Measurements from ENCODE around the gene ERBB4. TPM values are rescaled to one million over a fixed set of nuclear protein-coding genes. Genes with fewer than 3 reads are reported as not detected.
"Not testable (repeated sequence)": the region's sequence is repeated elsewhere in the genome, so short reads cannot be mapped to it uniquely, and the experiment has no call there.

ERBB4 gene
- total RNA-seq, 5 donors from 2014 or later (not counting 1 experiment from before 2014, with no cell fraction given): 0.03 to 0.06 TPM; not detected in 3

DNA sequence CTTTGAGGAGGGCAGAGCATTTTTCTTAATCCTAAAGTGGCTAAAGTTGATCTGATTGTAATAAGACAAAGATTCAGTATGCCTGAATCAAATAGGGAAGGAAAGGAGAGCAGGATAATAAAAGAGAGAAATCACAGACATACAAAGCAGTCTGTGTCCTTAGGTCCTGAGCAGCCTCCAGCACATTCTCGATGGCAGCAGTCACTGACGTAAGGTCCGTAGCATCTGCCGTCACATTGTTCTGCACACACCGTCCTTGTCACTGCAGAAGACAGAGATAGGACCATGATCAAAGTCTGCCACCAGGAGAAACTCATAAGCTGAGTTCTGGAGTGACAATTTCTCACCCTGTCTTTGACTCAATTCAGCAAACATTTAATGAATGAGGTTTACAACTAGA lies 813.7 kb downstream of the ERBB4 start:
- no peaks in the 10 kb centered on the region for H3K36me3 ChIP-seq (ENCODE audit: control insufficient read depth in 2 of 2, extremely low read depth in 1 of 2, insufficient read depth in 1 of 2, low read length in 1 of 2)
- Mint-ChIP-seq H3K27ac (no peak overlapping the region), H3K9me3 (peaks cover 0 to 3% (median 3%) of the 10 kb centered on the region in 3 donors), H3K27me3 (no peaks in the 10 kb centered on the region), H3K4me1 (no peaks in the 10 kb centered on the region), H3K4me3 (no peak overlapping the region), H3K36me3 (no peaks in the 10 kb centered on the region)
- no peaks in the 10 kb centered on the region for H3K27me3 ChIP-seq (replicated peaks in 1 of 2; ENCODE audit: control insufficient read depth in 2 of 2, extremely low read depth in 1 of 2, insufficient read depth in 2 of 2, low read length in 1 of 2)
- no peaks in the 10 kb centered on the region for H3K9me3 ChIP-seq
- no peak overlapping the region for H3K27ac ChIP-seq (ENCODE audit: low read length)
- no peak overlapping the region for H3K4me3 ChIP-seq (ENCODE audit: control insufficient read depth in 1 of 2, extremely low read depth in 1 of 2, low read length in 1 of 2)
- POLR2A ChIA-PET: no interaction called here
- H3K4me1 ChIP-seq (ENCODE audit: control insufficient read depth in 1 of 2, extremely low read depth in 1 of 2, insufficient read depth in 2 of 2, low read length in 2 of 2): no peaks in the 10 kb centered on the region
- CTCF ChIA-PET: no interaction called here
- no peak for DNase-seq
- ATAC-seq (replicated peaks in 1 of 4): no peak
- 85% methylated on average over 5 of the region's 5 CpGs for WGBS (ENCODE audit: insufficient coverage)

DNA sequence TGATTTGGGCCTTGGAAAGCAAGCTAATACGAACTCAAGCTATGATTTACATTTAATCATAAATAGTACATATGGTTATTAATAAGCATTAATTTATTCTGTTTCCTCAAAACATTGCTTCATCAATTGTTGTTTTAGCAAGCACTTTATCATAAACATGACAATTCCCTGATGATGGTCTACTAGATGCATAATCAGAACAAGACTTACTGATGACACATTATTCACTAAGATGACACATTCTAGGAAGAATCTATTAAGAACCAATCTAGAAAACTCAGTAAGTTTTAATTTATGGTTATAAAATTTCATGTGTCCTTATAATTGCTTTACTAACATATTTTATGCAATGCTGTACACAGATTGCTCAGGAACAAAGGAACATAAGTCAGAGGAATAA lies 815.2 kb downstream of the ERBB4 start:
- no peaks in the 10 kb centered on the region for H3K36me3 ChIP-seq (ENCODE audit: control insufficient read depth in 2 of 2, extremely low read depth in 1 of 2, insufficient read depth in 1 of 2, low read length in 1 of 2)
- no peaks in the 10 kb centered on the region for H3K27me3 ChIP-seq (replicated peaks in 1 of 2; ENCODE audit: control insufficient read depth in 2 of 2, extremely low read depth in 1 of 2, insufficient read depth in 2 of 2, low read length in 1 of 2)
- ChIA-PET CTCF (no interaction called here), POLR2A (no interaction called here)
- Mint-ChIP-seq H3K36me3 (no peaks in the 10 kb centered on the region), H3K4me3 (no peak overlapping the region), H3K27ac (no peak overlapping the region), H3K9me3 (peaks cover 0 to 3% (median 3%) of the 10 kb centered on the region in 3 donors), H3K4me1 (no peaks in the 10 kb centered on the region), H3K27me3 (no peaks in the 10 kb centered on the region)
- no peak for DNase-seq
- H3K9me3 ChIP-seq: no peaks in the 10 kb centered on the region
- no peak for ATAC-seq (replicated peaks in 1 of 4)
- H3K4me1 ChIP-seq (ENCODE audit: control insufficient read depth in 1 of 2, extremely low read depth in 1 of 2, insufficient read depth in 2 of 2, low read length in 2 of 2): no peaks in the 10 kb centered on the region
- WGBS (ENCODE audit: insufficient coverage): no CpG with 5 or more reads among the region's 1 CpG
- H3K27ac ChIP-seq (ENCODE audit: low read length): no peak overlapping the region
- no peak overlapping the region for H3K4me3 ChIP-seq (ENCODE audit: control insufficient read depth in 1 of 2, extremely low read depth in 1 of 2, low read length in 1 of 2)

DNA sequence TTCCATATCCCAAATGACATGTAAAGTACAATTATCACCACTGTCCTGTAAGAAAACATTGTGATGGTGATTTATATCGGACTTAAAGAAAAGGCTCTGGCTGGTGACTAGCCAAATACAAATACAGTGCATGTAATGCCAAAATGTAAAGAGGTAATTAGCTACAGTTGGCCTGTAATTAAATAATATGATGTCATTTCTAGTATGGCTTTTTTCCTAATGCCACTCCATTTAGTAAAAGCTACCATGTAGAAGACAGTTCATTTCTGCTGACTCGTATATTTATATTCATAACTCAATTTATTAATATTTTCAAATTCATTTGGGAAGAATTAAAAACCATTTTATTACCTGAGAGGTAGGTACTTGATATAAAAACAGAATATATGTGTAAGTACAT lies 815.7 kb downstream of the ERBB4 start:
- no peak for DNase-seq
- no CpG with 5 or more reads among the region's 2 CpGs for WGBS (ENCODE audit: insufficient coverage)
- no peak for ATAC-seq (replicated peaks in 1 of 4)
- H3K27me3 Mint-ChIP-seq: no peaks in the 10 kb centered on the region
- Histone ChIP-seq H3K4me3 (ENCODE audit: control insufficient read depth in 1 of 2, extremely low read depth in 1 of 2, low read length in 1 of 2) (no peak overlapping the region), H3K27me3 (replicated peaks in 1 of 2; ENCODE audit: control insufficient read depth in 2 of 2, extremely low read depth in 1 of 2, insufficient read depth in 2 of 2, low read length in 1 of 2) (no peaks in the 10 kb centered on the region), H3K27ac (ENCODE audit: low read length) (no peak overlapping the region), H3K36me3 (ENCODE audit: control insufficient read depth in 2 of 2, extremely low read depth in 1 of 2, insufficient read depth in 1 of 2, low read length in 1 of 2) (no peaks in the 10 kb centered on the region), H3K9me3 (no peaks in the 10 kb centered on the region), H3K4me1 (ENCODE audit: control insufficient read depth in 1 of 2, extremely low read depth in 1 of 2, insufficient read depth in 2 of 2, low read length in 2 of 2) (no peaks in the 10 kb centered on the region)
- no peak overlapping the region for H3K4me3 Mint-ChIP-seq
- ChIA-PET POLR2A (no interaction called here), CTCF (no interaction called here)
- no peaks in the 10 kb centered on the region for H3K4me1 Mint-ChIP-seq
- no peaks in the 10 kb centered on the region for H3K36me3 Mint-ChIP-seq
- H3K27ac Mint-ChIP-seq: no peak overlapping the region
- peaks cover 0 to 3% (median 3%) of the 10 kb centered on the region in 3 donors for H3K9me3 Mint-ChIP-seq

DNA sequence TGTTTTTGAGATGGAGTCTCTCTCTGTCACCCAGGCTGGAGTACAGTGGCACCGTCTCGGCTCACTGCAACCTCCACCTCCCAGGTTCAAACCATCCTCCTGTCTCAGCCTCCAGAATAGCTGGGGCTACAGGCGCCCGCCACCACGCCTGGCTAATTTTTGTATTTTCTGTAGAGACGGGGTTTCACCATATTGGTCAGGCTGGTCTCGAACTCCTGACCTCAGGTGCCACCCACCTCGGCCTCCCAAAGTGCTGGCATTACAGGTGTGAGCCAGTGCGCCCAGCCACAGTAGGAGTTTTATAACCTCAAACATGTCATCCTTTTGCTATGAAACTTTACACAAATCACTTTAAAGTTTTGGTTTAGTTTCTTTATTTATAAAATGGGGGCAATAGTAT lies 816.7 kb downstream of the ERBB4 start:
- H3K9me3 Mint-ChIP-seq; H3K27me3 ChIP-seq (replicated peaks in 1 of 2; ENCODE audit: control insufficient read depth in 2 of 2, extremely low read depth in 1 of 2, insufficient read depth in 2 of 2, low read length in 1 of 2); H3K36me3 Mint-ChIP-seq; H3K4me3 Mint-ChIP-seq; H3K27ac Mint-ChIP-seq; ATAC-seq (replicated peaks in 1 of 4); H3K27me3 Mint-ChIP-seq; CTCF ChIA-PET; DNase-seq; H3K4me1 ChIP-seq (ENCODE audit: control insufficient read depth in 1 of 2, extremely low read depth in 1 of 2, insufficient read depth in 2 of 2, low read length in 2 of 2); H3K9me3 ChIP-seq; H3K27ac ChIP-seq (ENCODE audit: low read length); H3K4me1 Mint-ChIP-seq; POLR2A ChIA-PET; H3K4me3 ChIP-seq (ENCODE audit: control insufficient read depth in 1 of 2, extremely low read depth in 1 of 2, low read length in 1 of 2); H3K36me3 ChIP-seq (ENCODE audit: control insufficient read depth in 2 of 2, extremely low read depth in 1 of 2, insufficient read depth in 1 of 2, low read length in 1 of 2): not testable (repeated sequence)
- WGBS (ENCODE audit: insufficient coverage): 85% methylated on average over 6 of the region's 9 CpGs

DNA sequence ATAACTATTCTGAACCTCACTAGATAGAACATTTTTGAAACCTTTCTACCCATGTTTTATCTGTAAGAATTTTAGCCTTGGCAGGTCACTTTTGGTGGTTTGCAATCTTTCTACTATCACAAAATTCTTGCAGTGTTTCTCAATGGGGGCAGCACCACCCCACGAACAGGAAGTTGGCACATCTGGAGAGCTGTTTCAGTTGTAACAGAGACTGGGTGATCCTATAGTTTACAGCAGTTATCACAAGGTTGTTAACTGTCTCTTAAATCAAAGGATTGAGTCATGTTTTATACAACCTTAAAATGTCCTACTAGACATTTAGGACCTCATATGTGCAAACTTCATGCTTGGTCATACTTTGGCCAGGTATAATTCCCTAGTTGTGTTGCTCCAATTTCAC lies 829.2 kb downstream of the ERBB4 start:
- Mint-ChIP-seq H3K27me3 (no peaks in the 10 kb centered on the region), H3K36me3 (no peaks in the 10 kb centered on the region), H3K4me1 (no peaks in the 10 kb centered on the region), H3K9me3 (peaks cover 0 to 4% (median 2%) of the 10 kb centered on the region in 3 donors), H3K4me3 (no peak overlapping the region), H3K27ac (no peak overlapping the region)
- H3K27me3 ChIP-seq (replicated peaks in 1 of 2; ENCODE audit: control insufficient read depth in 2 of 2, extremely low read depth in 1 of 2, insufficient read depth in 2 of 2, low read length in 1 of 2): no peaks in the 10 kb centered on the region
- CTCF ChIA-PET: no interaction called here
- DNase-seq: no peak
- no peak overlapping the region for H3K27ac ChIP-seq (ENCODE audit: low read length)
- ATAC-seq (replicated peaks in 1 of 4): no peak
- POLR2A ChIA-PET: no interaction called here
- no peak overlapping the region for H3K4me3 ChIP-seq (ENCODE audit: control insufficient read depth in 1 of 2, extremely low read depth in 1 of 2, low read length in 1 of 2)
- no peaks in the 10 kb centered on the region for H3K36me3 ChIP-seq (ENCODE audit: control insufficient read depth in 2 of 2, extremely low read depth in 1 of 2, insufficient read depth in 1 of 2, low read length in 1 of 2)
- H3K4me1 ChIP-seq (ENCODE audit: control insufficient read depth in 1 of 2, extremely low read depth in 1 of 2, insufficient read depth in 2 of 2, low read length in 2 of 2): no peaks in the 10 kb centered on the region
- no peaks in the 10 kb centered on the region for H3K9me3 ChIP-seq
- WGBS (ENCODE audit: insufficient coverage): no CpG with 5 or more reads among the region's 1 CpG

DNA sequence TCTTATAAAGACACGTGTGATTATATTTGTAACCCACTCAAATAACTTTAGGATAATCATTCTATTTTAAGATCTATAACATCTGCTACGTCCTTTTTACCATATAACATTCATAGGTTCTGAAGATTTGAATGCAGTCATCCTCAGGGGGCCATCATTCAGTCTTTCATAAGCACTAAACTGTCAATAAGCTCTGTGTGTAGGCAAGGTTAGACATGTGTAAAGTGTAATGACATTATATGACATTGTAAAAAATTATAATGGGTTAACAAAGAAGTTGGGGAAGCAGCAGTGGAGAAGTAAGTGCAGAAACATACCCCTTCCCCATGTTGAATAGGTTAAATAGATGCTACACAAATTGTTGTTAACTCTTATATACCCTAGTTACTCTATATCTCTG lies 845.9 kb downstream of the ERBB4 start:
- H3K36me3 Mint-ChIP-seq: no peaks in the 10 kb centered on the region
- no peak overlapping the region for H3K4me3 Mint-ChIP-seq
- 89% methylated on average over 1 of the region's 2 CpGs for WGBS (ENCODE audit: insufficient coverage)
- H3K4me1 ChIP-seq (ENCODE audit: control insufficient read depth in 1 of 2, extremely low read depth in 1 of 2, insufficient read depth in 2 of 2, low read length in 2 of 2): no peaks in the 10 kb centered on the region
- H3K9me3 ChIP-seq: no peaks in the 10 kb centered on the region
- CTCF ChIA-PET: no interaction called here
- DNase-seq: no peak
- no peak overlapping the region for H3K27ac Mint-ChIP-seq
- H3K36me3 ChIP-seq (ENCODE audit: control insufficient read depth in 2 of 2, extremely low read depth in 1 of 2, insufficient read depth in 1 of 2, low read length in 1 of 2): no peaks in the 10 kb centered on the region
- no peaks in the 10 kb centered on the region for H3K27me3 Mint-ChIP-seq
- ATAC-seq (replicated peaks in 1 of 4): no peak
- no peaks in the 10 kb centered on the region for H3K27me3 ChIP-seq (replicated peaks in 1 of 2; ENCODE audit: control insufficient read depth in 2 of 2, extremely low read depth in 1 of 2, insufficient read depth in 2 of 2, low read length in 1 of 2)
- peaks cover 8 to 9% (median 8%) of the 10 kb centered on the region in 3 donors for H3K9me3 Mint-ChIP-seq
- POLR2A ChIA-PET: no interaction called here
- no peaks in the 10 kb centered on the region for H3K4me1 Mint-ChIP-seq
- no peak overlapping the region for H3K27ac ChIP-seq (ENCODE audit: low read length)
- H3K4me3 ChIP-seq (ENCODE audit: control insufficient read depth in 1 of 2, extremely low read depth in 1 of 2, low read length in 1 of 2): no peak overlapping the region

DNA sequence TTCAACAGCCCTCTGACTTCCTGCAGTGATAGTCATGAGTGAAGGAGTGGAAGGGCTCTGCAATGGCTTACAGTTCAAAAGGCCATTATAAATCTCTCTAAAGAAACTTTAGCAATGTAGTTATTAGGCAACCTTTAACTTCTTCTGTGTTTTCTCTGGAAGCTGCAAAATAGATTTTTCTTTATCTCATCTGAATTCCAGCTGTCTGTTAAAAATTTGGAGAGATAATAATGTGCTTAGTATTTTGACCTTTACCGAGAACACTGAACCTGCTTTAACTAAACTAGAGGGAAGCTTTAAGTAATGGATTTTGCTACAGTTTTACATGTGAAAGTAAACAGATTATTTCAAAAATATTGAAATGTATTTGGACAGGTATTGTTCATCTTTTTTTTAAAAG lies 847.9 kb downstream of the ERBB4 start:
- H3K27ac ChIP-seq (ENCODE audit: low read length): no peak overlapping the region
- DNase-seq (no peak), ATAC-seq (replicated peaks in 1 of 4) (no peak)
- no peaks in the 10 kb centered on the region for H3K4me1 Mint-ChIP-seq
- ChIA-PET CTCF (no interaction called here), POLR2A (no interaction called here)
- H3K4me1 ChIP-seq (ENCODE audit: control insufficient read depth in 1 of 2, extremely low read depth in 1 of 2, insufficient read depth in 2 of 2, low read length in 2 of 2): no peaks in the 10 kb centered on the region
- H3K4me3 ChIP-seq (ENCODE audit: control insufficient read depth in 1 of 2, extremely low read depth in 1 of 2, low read length in 1 of 2): no peak overlapping the region
- no peak overlapping the region for H3K27ac Mint-ChIP-seq
- no peak overlapping the region for H3K4me3 Mint-ChIP-seq
- no peaks in the 10 kb centered on the region for H3K36me3 Mint-ChIP-seq
- H3K27me3 Mint-ChIP-seq: no peaks in the 10 kb centered on the region
- WGBS (ENCODE audit: insufficient coverage): no CpG with 5 or more reads among the region's 1 CpG
- no peaks in the 10 kb centered on the region for H3K9me3 ChIP-seq
- H3K36me3 ChIP-seq (ENCODE audit: control insufficient read depth in 2 of 2, extremely low read depth in 1 of 2, insufficient read depth in 1 of 2, low read length in 1 of 2): no peaks in the 10 kb centered on the region
- peaks cover 9 to 14% (median 11%) of the 10 kb centered on the region in 3 donors for H3K9me3 Mint-ChIP-seq
- H3K27me3 ChIP-seq (replicated peaks in 1 of 2; ENCODE audit: control insufficient read depth in 2 of 2, extremely low read depth in 1 of 2, insufficient read depth in 2 of 2, low read length in 1 of 2): no peaks in the 10 kb centered on the region

Data from T-cell (primary cell).